DMS 273 (cell line): Measurements from ENCODE around the gene ANO7.

Source experiments
- DNase-seq: peaks from one replicate; lab custom pipeline; 2025; ENCODE audit not compliant: unreplicated experiment; lab: John Stamatoyannopoulos, UW

Gene ANO7

DNA sequence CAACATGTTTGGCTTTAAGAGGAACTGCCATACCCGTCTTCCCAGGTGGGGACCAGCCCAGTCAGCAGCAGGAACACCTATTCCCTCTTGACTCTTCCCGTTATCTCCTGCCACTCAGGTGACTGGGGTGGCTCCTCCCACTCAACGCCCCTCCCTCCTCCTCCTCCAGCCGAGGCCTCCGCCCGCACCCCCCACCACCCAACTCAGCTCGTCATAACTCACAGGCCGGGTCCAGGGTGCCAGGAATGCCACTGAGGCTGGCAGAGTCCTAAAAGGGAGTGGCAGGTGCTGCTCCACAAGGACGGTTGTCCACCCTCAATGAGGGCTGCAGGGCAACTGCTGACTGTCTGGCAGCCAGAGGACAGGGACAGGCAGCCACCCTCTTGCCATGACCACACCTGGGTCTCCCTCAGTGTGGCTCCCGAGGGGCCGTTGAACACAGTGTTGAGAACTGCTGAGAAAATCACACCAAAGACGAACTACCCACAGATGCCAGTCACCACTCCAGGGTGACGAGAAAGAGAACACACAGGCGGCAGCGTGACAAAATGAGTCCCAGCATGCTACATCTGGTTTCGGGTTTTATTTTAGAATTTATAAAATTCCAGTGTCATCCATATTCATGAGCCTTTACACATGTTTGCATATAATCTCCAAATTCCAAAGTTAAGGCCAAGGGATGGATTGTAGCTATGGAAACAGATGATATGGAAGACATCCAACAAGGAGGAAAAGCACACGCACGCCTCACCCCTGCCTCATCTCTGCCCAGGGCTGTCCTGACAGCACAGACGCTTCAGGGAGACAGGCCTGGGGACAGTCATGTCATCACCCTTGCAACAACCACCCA, 38.5 kb downstream of the ANO7 start:
- DNase-seq, result no peak

DNA sequence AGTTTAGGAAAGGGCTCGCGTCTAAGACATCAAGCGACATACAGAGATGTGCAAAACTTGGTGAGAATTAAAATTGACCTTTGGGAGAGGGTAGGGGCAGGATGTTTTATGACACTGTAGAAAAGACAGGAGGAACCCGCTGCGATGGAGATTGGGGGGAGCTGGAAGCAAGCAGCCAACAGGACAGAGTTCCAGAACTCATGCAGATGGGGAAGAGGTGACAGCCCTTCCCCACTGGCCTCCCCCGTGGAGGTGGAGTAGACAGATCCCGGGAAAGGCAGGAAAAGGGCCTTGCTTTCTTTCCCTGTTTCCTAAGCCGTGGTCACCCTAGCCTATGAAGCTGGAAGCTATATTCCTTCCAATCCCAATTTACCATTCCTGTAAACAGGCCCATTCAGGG, 39.1 kb downstream of the ANO7 start:
- DNase-seq, result no peak

DNA sequence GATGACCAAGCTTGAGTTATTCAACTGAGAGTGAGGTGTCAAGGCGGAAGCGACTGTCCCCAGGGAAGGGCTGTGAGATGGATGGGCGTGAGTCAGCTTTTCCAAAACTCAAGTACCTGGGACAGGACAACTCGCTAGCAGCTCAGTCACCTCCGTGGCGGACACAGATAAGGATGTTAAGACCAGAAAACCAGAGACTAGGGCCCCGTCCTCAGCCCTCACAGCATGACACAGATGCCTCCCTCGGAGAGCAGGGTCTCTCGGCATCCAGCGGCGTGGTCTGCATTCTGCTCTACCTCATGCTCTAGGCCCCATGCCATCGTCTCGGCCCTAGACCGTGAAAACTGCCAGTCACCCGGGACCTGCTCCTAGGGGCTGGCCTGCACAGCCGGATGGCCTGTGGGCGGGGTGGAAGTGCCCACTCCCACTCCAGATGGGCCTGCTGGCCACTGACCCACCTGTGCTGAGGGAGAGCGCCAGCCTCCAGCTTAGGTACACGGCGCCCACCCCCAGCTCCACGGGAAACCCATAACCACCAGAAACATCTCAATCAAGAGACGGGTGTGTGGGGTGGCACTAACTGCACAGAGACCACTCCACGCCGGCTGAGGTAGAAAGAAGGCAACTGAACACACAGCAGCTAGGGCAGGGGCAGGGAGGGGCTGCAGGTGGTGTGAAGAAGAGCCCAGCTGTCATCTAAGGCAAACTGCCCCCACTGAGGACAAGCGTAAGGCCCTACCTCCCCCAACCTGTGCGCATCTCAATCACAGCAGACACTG, 39.8 kb downstream of the ANO7 start:
- no peak for DNase-seq

DNA sequence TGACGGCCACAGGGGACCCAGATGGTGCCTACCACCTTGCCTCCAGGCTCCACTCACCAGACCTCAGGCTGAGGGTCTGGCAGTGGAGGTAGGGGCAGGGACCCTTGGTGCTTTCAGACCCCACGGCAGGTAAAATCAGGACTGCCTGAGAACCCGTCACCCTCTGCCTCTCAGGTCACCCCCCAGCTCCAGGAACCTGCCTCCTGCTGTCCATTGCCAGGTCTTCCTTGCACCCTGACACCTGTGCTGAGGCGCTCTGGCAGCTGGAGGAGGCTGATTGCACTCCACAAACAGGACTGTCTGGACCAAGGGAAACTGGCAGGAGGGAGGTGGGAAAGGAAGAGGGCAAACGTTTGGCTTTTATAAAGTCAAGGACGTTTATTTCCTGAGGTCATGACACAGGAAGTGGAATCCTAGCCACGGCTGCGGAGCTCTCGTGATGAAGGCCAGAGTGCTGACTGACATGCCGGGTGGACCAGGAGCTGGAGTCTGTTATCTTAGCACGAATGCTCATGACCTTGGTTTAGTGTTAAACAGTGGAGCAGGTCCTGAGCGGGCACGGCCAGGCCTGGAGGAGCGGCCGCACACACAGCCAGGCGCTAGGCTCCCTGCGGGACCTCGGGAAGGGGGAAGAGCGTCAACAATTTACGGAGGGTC, 40.5 kb downstream of the ANO7 start:
- no peak for DNase-seq

DNA sequence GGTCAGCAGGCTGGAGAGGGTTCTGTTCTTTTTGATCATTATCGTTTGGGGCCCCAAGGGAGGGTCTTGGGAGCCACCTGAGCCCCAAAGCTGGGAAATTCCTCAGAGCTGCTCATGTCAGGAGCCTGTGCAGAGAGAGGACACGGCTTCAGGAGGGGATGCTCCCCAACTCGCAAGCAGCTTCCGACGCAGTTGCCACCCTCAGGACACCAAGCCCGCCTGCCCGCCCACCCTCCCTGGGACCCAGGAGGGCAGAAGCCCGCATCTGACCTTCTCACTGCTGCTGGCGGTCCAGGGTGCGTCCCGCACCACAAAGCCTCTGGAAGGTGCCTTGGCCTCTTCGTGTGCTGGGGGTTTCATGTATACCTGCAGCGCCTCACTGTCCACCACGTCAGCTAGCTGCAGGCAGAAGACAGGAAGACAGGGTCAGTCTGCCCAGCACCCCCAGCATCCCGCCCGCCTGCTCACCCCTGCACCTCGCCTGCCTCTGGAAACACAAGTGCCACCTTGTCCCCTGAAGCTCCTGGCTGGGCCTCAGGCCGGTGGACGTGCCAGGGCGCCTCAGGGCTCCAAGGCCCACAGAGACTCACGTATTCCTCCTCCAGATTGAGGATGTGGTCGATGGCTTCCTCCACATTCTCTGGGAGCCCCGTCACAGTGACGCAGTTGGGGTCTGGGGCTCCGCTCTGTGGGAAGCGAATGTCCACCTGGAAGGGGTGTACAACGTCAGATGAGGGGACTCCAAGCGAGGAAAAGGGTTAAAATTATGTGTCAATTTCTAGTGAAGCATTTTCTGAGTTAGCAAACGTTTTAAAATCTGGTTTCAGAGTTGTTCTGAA, 41.3 kb downstream of the ANO7 start:
- no peak for DNase-seq

DNA sequence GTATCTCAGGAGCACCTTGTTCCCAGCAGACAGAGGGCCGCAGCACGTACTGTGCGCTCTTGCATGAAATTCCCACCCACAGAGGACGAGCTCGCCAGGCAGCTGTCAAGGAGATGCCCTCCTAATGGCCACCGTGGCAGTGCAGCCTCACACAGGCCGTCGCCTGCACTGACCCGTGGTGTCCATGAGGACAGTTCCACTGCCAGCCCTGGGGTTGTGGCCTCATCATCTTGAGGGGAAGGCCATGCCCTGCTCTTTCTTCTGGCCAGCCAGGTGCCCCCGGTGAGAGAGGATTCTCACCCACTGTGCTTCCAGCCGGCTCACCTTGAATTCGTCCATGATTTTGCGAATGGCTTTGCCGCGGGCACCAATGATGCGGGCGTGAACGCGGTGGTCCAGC, 42.0 kb downstream of the ANO7 start:
- no peak for DNase-seq

DNA sequence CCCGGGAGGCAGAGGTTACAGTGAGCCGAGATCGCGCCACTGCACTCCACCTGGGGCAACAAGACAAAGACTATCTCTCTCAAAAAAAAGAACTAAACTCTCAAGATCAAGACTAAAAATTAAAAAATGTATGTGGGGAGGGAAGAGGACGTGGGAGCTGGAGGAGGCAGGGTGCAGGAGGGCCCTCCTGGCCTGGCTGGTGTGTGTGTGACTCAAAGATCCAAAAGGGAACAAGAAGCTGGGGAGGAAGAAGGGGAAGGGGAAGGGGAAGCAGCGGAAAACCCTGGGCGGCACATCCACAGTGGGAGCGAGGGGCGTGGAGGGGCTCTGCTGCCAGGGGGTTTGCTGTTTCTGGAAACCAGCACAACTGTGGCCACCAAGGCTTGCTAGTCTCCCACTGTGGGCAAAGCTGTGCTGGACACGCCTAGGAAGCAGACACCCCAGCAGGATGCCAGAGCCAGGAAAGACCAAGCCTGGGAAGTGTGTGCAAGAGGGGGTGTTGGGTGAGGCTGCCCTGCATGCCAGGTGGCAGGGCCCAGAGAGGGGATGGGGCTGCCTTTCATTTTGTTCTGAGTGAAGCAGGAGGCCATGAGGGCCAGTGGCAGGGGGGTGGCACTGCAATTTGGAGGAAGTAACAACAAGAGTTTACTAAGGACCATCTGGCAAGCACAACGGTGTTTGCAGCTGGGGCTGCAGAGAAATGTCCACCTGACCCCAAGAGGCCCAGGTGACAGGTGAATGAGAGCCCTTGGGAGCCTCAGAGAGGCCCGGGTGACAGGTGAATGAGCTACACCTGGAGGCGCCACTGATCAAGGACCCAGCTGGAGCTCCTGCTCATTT, 44.5 kb downstream of the ANO7 start:
- no peak for DNase-seq

DNA sequence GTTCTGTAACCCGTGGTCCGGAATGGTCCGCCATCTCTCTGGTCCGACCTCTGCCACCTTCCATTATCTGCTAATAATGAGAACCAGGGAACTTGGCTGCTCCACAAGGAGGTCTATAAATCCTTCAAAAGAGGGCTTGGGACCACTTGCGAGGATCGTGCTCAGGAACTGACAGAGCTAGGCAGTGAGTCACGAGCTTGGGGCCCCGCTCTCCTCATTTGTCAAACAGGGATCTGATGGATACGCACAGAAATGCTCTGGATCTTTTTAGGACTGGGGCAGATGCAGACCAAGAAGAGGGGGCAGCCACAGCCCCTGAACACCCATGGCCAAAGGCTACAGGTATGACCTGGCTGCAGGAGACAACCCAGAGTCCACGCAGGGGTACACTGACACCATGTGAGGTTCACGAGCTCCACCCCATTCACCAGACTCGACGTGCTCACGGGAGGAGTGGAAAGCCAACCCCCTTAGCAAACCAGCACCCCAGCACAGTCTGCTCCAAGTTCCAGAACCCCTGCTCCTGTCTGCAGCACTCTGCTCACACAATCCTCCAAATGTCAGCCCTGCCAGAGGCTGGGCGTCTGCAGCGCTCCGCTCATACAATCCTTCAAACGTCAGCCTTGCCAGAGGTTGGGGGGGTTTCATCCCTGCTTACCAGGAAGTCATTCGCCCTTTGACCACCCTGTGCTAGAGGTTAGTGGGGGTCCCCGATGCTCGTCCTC, 45.8 kb downstream of the ANO7 start:
- no peak for DNase-seq

DNA sequence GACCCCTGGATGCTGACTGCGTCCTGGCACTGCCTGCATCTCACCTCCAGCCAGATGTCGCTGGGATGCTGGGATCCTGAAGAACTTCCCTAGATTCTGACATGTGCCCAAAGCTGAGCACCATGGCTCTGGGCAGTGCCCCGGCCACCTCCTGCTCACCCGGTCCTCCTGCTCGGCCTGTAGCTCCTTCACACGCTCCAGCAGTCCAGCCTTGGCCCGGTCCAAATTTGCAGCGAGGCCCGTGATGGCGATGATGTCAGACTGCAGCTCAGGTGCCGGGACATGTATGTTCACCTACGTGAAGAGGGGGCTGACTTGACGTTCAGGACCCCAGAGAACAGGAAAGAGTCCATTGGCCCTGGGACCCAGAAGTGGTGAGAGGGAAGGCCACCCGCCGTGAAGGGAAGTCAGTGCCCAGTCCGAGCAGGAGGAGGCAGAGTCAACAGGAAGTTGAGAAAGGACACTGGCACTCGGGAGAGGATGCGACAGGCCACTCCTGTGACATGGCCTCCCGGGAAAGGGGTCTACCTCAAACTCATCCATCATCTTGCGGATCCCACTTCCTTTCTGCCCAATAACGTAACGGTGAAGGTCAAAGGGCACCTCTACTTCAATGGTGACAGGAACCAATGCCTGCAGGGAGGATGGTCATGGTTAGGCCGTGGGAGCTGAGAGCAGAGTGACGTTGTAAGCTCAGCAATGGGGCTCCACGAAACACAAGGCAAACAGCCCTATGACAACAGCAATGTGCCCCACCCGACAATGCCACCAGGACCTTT, 46.7 kb downstream of the ANO7 start:
- DNase-seq, result no peak

DNA sequence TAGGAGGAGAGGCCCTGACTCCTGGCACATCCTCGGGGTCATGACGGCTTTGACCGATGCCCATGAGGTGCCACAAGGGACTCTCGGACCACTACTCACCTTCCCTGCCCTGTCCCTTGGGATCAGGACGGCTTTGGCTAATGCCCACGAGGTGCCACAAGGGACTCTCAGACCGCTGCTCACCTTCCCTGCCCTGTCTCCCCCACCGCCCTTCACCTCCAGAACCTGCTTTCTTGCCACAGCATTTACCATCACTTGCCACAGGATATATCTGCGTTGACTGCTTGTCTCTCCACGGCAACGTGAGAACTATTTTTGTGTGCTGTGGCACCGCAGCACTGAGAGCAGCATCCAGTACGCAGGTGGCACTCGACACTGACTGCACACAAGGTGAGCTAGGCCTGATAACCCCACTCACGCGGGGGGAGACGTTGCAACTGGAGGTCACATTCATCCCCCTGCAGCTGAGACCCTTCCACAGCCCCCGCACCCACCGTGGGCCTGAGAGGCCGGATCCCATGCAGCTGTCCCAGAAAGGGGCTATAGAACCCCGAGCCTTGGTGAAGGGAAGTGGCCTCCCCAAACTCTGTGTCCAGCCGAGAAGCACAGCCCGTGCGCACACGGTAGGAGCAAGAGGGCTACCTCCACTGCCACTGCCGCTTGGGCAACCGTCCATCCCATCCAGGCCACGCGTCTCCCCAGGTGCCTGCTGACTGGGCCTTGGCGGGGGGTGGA, 47.5 kb downstream of the ANO7 start:
- DNase-seq, result no peak

DNA sequence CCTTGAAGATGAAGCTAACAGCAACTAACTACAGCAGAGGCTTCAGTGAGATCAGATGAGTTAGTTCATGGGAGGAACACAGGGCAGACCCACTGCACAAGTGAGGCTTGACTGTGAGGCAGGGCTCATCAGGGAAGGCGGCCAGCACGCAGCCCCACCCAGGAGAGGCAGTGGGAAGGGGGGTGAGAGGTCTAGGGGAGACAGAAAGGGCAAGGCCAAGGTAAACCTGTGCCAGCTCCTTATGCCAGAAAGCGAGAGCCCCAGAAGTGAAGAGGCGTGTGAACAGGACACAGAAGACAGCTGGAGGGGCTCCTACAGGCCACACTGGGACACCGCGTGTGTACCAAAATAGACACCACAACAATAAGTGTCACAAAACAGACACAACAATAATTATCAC, 48.6 kb downstream of the ANO7 start:
- no peak for DNase-seq

DNA sequence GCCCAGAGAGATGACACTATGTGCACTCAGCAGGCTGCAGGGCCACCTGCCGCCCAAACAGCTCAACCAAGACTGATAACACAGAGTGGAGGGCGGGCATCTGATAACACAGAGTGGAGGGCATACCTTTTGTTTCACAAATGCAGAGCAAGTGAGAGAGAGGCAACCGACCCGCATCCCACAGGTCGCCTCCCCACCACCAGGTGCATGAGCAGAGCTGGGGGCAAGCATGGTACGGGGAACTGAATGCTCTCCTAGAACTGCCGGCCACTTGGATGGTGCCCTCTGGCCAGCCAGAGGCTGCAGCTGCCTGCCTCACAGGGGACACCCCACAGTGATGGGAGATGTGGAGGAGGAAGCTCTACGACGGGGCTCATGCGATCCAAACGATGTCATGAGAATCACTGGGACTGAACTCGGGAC, 49.5 kb downstream of the ANO7 start:
- DNase-seq, result no peak

DNA sequence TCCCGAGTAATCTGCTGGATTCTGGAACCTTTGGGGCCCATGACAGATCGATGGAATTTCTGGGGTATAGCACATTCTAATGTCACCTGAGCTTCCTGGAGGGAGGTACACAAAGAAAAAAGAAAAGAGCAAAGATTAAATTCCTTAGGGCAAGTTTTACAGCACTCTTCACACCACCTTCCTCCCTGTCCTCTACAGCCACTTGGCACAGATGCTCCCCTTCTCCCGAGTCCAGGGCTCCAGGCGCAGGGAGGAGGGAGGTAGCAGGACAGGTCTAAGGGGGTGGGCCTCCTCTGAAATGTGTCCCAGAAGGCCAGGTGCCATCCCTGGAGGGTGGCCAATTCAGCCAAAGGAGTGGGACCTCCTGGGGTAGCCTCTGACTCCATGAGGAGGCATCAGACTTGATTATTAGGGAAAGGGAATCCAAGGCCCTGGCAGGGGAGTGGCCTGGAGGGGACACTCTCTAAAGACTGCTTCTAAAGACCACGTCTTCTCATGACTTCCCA, 50.3 kb downstream of the ANO7 start:
- DNase-seq, result no peak

DNA sequence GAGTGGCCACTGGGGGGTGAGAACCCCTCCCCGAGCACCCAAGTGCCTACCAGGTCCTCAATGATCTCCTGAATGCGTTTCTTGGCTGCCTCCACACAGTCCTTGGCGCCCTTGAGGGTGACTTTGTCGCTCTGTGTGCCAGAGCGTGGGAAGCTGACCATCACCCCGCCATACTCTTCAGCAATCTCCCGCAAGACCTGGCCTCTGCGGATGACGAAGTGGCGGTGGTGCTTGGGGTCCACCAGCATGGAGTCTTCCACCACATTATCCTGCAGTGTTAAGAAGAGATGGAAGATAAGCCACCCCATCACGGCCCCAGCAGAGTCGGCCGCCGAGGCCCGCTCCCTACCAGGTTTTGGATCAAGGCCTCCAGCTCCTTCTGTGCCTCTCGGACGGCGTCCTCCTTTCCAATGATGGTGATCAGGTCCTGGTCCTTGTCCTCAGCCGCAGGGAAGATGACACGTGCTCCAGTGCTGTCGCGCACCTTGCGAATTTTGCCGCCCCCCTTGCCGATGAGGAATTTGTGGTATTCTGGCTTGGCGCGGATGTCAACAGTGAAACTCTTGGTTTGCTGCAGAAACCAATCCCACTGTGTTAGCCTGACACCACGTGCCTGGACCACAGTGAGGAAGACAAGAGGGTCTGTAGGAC, 51.2 kb downstream of the ANO7 start:
- no peak for DNase-seq

DNA sequence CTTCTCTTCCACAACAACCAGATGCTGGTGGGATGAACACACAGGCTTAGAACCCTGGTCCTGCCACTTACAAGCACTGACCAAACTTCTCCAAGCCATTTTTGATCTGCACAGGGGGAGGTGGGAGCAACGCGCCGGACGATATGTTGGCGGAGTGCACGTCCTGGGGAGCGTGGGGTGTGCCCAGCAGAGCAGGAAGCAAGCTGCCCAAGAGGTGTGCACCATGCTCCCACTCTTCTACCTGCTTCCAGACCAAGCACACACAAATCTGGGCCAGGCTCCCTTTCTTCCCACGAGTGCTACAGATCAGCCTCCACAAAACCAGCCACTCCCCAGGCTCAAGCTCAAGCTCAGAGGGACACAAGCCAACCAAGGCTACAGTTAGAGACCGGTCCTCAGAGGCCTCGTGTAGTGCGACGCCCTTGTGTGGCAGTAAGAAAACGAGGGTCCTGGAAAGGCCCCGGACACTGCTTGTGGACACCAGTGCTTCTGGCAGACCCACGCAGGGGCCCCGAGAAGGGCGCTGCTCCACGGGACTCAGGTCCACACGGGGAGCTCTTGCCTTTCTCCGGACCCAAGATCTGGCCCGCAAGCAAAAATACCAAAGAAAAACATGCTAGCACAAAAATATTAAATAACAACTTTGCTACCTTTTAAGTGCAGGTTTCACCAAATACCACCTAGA, 52.0 kb downstream of the ANO7 start:
- DNase-seq, result no peak

DNA sequence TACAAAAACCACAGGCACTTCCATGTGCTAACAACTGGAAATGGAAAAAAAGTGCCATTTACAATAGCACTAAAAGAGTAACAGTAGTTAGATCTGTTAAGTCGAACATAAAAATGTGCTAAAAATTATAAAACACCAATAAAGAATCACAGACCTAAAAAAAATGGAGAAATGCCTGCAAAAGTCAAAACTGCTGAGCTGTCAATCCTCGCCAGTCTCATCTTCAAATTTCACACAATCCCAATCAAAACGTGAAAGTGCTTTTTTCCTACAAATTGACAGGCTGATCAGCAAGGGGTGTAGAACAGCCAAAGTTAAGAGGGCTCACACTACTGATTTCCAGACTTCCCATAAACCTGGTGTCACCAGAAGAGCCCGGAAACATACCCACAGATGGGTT, 53.2 kb downstream of the ANO7 start:
- no peak for DNase-seq

DNA sequence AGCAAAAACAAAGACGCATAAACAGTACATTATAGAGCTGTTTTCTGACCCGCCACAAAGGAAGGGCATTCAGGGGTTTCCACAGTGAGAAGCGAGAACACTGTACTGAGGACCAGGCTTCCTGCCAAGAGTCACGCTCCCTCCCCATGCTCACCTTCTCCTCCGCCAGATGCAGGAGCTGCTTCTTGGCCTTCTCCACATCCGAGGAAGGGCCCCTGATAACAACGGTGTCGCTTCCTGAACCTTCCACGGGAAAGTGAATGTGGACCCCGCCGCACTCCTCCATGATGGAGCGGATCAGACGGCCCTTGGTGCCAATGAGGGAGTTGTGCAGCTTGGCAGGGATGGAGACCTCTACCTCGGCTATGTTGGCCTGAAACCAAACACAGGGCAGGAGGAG, 53.8 kb downstream of the ANO7 start:
- DNase-seq, result no peak
